SH-SY5Y (cell line): ENCODE results near the gene EME2.

Experiments used
- GATA2 ChIP-seq: IDR thresholded peaks from 2 replicates; pipeline ENCODE4 v1.6.1; 2011; ENCODE audit warnings: mild to moderate bottlenecking, low read depth, low read length
- GATA3 ChIP-seq: IDR thresholded peaks from 2 replicates; pipeline ENCODE4 v1.6.1; 2011; ENCODE audit warnings: low read depth, mild to moderate bottlenecking, low read length, moderate library complexity

GRCh38 chr16:1812732-1813163 is 40.1 kb downstream of the EME2 start:
- no peak for TF ChIP-seq GATA3
- no peak for TF ChIP-seq GATA2
